ENCODE results near the gene QPCTL. TPM values are rescaled to one million over a fixed set of nuclear protein-coding genes. Genes with fewer than 3 reads are reported as not detected.

Gene QPCTL
- total and polyA plus RNA-seq, 2 donors (not counting 1 experiment from before 2014, with no cell fraction given) = 9.4 to 50.9 TPM

- Mint-ChIP-seq H3K4me1 (peaks cover 35% of the 10 kb centered on the region), H3K4me3 (no peak overlapping the region), H3K27ac (no peak overlapping the region), H3K27me3 (no peaks in the 10 kb centered on the region), H3K9me3 (ENCODE audit: insufficient read depth) (no peaks in the 10 kb centered on the region)
- 96% methylated on average over 75 of the region's 76 CpGs for WGBS (ENCODE audit: insufficient coverage)
- Histone ChIP-seq H3K79me2 (ENCODE audit: control insufficient read depth, insufficient read depth, low read length) (peaks cover 82% of the 10 kb centered on the region), H3K4me3 (ENCODE audit: control extremely low read depth in 1 of 5, extremely low read depth in 1 of 5, insufficient read depth in 1 of 5, low read depth in 2 of 5, low read length in 4 of 5) (no peak overlapping the region), H2AFZ (ENCODE audit: insufficient read depth, low read depth, low read length, poor library complexity, severe bottlenecking) (no peak overlapping the region), H4K20me1 (ENCODE audit: control insufficient read depth, insufficient read depth, low read length, poor library complexity, severe bottlenecking) (peaks cover 32% of the 10 kb centered on the region), H3K4me1 (ENCODE audit: control insufficient read depth in 2 of 2, insufficient read depth in 2 of 2, low read length in 2 of 2) (peaks cover 9 to 20% of the 10 kb centered on the region in 2 donors), H3K27me3 (replicated peaks in 1 of 4; ENCODE audit: control extremely low read depth in 1 of 4, control insufficient read depth in 3 of 4, insufficient read depth in 4 of 4, low read length in 3 of 4) (no peaks in the 10 kb centered on the region), H3K36me3 (replicated peaks in 1 of 2; ENCODE audit: control extremely low read depth in 1 of 2, control insufficient read depth in 1 of 2, extremely low read depth in 1 of 2, insufficient read depth in 2 of 2, low read length in 1 of 2) (peaks cover 0 to 18% of the 10 kb centered on the region in 2 experiments), H3K4me2 (replicated peaks; ENCODE audit: low read depth, low read length, poor library complexity, severe bottlenecking) (no peak overlapping the region), H3K9me3 (ENCODE audit: control extremely low read depth in 1 of 3, control insufficient read depth in 2 of 3, insufficient read depth in 1 of 3, low read length in 2 of 3) (no peaks in the 10 kb centered on the region), H3K9ac (ENCODE audit: low read length) (no peak overlapping the region), H3K27ac (ENCODE audit: low read length in 2 of 2) (no peak overlapping the region)
- ChIA-PET CTCF (no interaction called here), POLR2A (no interaction called here)
- intact Hi-C loops (cut with micrococcal nuclease) = no loop called here
- TF ChIP-seq CTCF (IDR thresholded peaks at IDR 0.05) (no peak), EZH2 (IDR thresholded peaks at IDR 0.05; ENCODE audit: borderline replicate concordance, insufficient read depth, low read depth, low read length, poor library complexity, severe bottlenecking) (no peak)
- DNase-seq = no peak
- ATAC-seq (ENCODE audit: low read depth) = no peak
Measured at GRCh38 chr19:45711851-45712698, 19.6 kb downstream of the QPCTL start.

- H3K9ac ChIP-seq (ENCODE audit: low read length) = no peak overlapping the region
- POLR2A ChIA-PET = no interaction called here
- H3K27ac Mint-ChIP-seq = no peak overlapping the region
- H3K9me3 ChIP-seq (ENCODE audit: control extremely low read depth in 1 of 3, control insufficient read depth in 2 of 3, insufficient read depth in 1 of 3, low read length in 2 of 3) = no peaks in the 10 kb centered on the region
- H3K4me2 ChIP-seq (replicated peaks; ENCODE audit: low read depth, low read length, poor library complexity, severe bottlenecking) = no peak overlapping the region
- H2AFZ ChIP-seq (ENCODE audit: insufficient read depth, low read depth, low read length, poor library complexity, severe bottlenecking) = no peak overlapping the region
- H3K9me3 Mint-ChIP-seq (ENCODE audit: insufficient read depth) = no peaks in the 10 kb centered on the region
- ATAC-seq (ENCODE audit: low read depth) (no peak), DNase-seq (no peak)
- TF ChIP-seq EZH2 (IDR thresholded peaks at IDR 0.05; ENCODE audit: borderline replicate concordance, insufficient read depth, low read depth, low read length, poor library complexity, severe bottlenecking) (no peak), CTCF (IDR thresholded peaks at IDR 0.05) (no peak)
- peaks cover 37% of the 10 kb centered on the region for H3K4me1 Mint-ChIP-seq
- no peaks in the 10 kb centered on the region for H3K27me3 ChIP-seq (replicated peaks in 1 of 4; ENCODE audit: control extremely low read depth in 1 of 4, control insufficient read depth in 3 of 4, insufficient read depth in 4 of 4, low read length in 3 of 4)
- peaks cover 9 to 16% of the 10 kb centered on the region in 2 donors for H3K4me1 ChIP-seq (ENCODE audit: control insufficient read depth in 2 of 2, insufficient read depth in 2 of 2, low read length in 2 of 2)
- peaks cover 0 to 18% of the 10 kb centered on the region in 2 experiments for H3K36me3 ChIP-seq (replicated peaks in 1 of 2; ENCODE audit: control extremely low read depth in 1 of 2, control insufficient read depth in 1 of 2, extremely low read depth in 1 of 2, insufficient read depth in 2 of 2, low read length in 1 of 2)
- H3K4me3 Mint-ChIP-seq = no peak overlapping the region
- no peak overlapping the region for H3K4me3 ChIP-seq (ENCODE audit: control extremely low read depth in 1 of 5, extremely low read depth in 1 of 5, insufficient read depth in 1 of 5, low read depth in 2 of 5, low read length in 4 of 5)
- CTCF ChIA-PET = no interaction called here
- WGBS (ENCODE audit: insufficient coverage) = 98% methylated on average over 25 of the region's 25 CpGs
- peaks cover 83% of the 10 kb centered on the region for H3K79me2 ChIP-seq (ENCODE audit: control insufficient read depth, insufficient read depth, low read length)
- intact Hi-C loops (cut with micrococcal nuclease) = no loop called here
- H3K27me3 Mint-ChIP-seq = no peaks in the 10 kb centered on the region
- peaks cover 32% of the 10 kb centered on the region for H4K20me1 ChIP-seq (ENCODE audit: control insufficient read depth, insufficient read depth, low read length, poor library complexity, severe bottlenecking)
- H3K27ac ChIP-seq (ENCODE audit: low read length in 2 of 2) = no peak overlapping the region
Measured at GRCh38 chr19:45712699-45713067, 20.2 kb downstream of the QPCTL start.

Data from B cell (primary cell).